ENCODE measurements around the gene DOK4.
"Not testable (repeated sequence)": the region's sequence is repeated elsewhere in the genome, so short reads cannot be mapped to it uniquely, and the experiment has no call there.

DOK4 gene

DNA sequence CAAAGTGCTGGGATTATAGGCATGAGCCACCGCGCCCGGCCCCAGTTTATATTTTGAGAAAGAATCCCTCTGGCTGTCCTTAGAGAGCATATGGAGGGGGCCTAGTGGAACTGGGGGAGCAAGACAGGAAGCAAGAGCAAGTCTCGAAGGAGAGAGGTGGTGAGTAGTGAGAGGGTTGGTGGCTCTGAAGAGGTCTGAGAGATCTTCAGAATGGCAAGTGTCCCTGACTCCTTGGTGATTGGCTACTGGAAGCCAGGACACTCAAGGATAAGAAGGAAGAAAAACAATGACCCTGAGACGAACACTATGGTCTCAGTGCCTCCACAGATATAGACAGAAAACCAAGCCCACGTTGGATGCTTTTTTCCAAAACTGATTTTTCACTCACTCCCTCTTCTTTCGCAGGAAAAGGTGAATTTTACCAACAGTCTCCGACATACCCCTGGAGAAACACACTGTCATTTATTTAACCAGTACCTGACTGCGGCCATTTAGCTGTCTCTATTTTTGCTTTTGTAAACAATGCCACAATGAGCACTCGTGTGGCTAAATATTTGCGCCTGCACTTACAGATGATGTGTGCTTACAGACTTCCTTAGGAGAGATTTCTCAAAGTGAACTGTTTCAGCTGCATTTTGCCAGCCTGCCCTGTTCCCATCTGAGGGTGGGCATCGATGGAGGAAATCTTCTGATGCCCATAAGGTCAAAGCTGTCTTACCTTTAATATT lies 15.9 kb upstream of the DOK4 start:
- no peaks in the 10 kb centered on the region for H3K36me3 ChIP-seq (ENCODE audit: control insufficient read depth, insufficient read depth, low read length)
- H3K4me1 ChIP-seq (ENCODE audit: control insufficient read depth, insufficient read depth, low read length, poor library complexity, severe bottlenecking): no peaks in the 10 kb centered on the region
- H3K27ac ChIP-seq (ENCODE audit: insufficient read depth, low read length, poor library complexity, severe bottlenecking): no peak overlapping the region
- no peaks in the 10 kb centered on the region for H3K27me3 ChIP-seq (replicated peaks; ENCODE audit: control insufficient read depth, insufficient read depth, low read length, poor library complexity, severe bottlenecking)
- H3K9me3 ChIP-seq (ENCODE audit: control insufficient read depth, low read length): no peaks in the 10 kb centered on the region
- no peak for DNase-seq
- no peak overlapping the region for H3K4me3 ChIP-seq (ENCODE audit: insufficient read depth, low read depth, low read length, poor library complexity, severe bottlenecking)

DNA sequence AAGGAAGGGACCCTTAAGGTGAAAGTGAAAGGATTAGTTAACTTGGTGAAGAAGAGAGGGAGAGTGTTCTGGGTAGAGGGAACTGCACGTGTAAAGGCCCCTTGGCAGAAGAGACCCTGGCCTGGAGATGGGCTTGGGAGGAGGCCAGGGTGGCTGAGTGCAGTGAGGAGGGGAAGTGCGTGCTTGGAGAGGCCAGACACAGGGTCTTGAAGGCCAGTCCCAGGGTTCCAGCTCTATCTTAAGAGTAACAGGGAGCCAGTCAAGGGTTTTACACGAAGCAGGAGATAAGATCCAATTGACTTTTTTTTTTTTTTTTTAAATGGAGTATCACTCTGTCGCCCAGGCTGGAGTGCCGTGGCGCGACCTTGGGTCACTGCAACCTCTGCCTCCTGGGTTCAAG lies 15.2 kb upstream of the DOK4 start:
- H3K9me3 ChIP-seq (ENCODE audit: control insufficient read depth, low read length): no peaks in the 10 kb centered on the region
- H3K4me1 ChIP-seq (ENCODE audit: control insufficient read depth, insufficient read depth, low read length, poor library complexity, severe bottlenecking): no peaks in the 10 kb centered on the region
- no peaks in the 10 kb centered on the region for H3K27me3 ChIP-seq (replicated peaks; ENCODE audit: control insufficient read depth, insufficient read depth, low read length, poor library complexity, severe bottlenecking)
- H3K4me3 ChIP-seq (ENCODE audit: insufficient read depth, low read depth, low read length, poor library complexity, severe bottlenecking): no peak overlapping the region
- H3K36me3 ChIP-seq (ENCODE audit: control insufficient read depth, insufficient read depth, low read length): no peaks in the 10 kb centered on the region
- no peak for DNase-seq
- no peak overlapping the region for H3K27ac ChIP-seq (ENCODE audit: insufficient read depth, low read length, poor library complexity, severe bottlenecking)

DNA sequence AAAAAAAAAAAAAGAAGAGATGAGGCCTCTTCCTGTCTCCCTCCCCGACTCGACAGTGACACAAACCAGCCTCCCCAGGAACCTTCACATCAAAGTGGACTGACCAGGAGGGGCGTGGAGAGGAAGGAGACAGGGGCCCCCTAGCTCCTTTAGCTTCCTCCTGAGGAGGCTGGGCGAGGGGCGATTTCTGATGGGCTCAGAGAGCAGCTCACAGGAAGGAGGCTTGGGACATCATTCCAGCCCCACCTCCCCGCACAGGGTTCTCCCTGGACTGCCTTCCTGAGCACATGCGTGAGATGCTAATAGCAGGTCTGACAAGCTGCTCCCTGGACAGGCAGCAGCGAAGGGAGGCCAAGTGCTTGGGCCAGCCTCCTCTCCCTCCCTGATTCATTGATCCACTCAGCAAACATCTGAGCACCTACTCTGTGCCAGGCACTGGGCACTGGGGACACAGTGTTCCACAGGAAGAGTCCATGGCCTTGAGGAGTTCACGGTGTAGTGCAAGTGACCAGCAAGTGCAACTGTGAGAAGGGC lies 14.4 kb upstream of the DOK4 start:
- Histone ChIP-seq H3K36me3 (ENCODE audit: control insufficient read depth, insufficient read depth, low read length) (no peaks in the 10 kb centered on the region), H3K27me3 (replicated peaks; ENCODE audit: control insufficient read depth, insufficient read depth, low read length, poor library complexity, severe bottlenecking) (no peaks in the 10 kb centered on the region), H3K27ac (ENCODE audit: insufficient read depth, low read length, poor library complexity, severe bottlenecking) (no peak overlapping the region), H3K9me3 (ENCODE audit: control insufficient read depth, low read length) (no peaks in the 10 kb centered on the region), H3K4me1 (ENCODE audit: control insufficient read depth, insufficient read depth, low read length, poor library complexity, severe bottlenecking) (no peaks in the 10 kb centered on the region), H3K4me3 (ENCODE audit: insufficient read depth, low read depth, low read length, poor library complexity, severe bottlenecking) (no peak overlapping the region)
- DNase-seq: no peak

DNA sequence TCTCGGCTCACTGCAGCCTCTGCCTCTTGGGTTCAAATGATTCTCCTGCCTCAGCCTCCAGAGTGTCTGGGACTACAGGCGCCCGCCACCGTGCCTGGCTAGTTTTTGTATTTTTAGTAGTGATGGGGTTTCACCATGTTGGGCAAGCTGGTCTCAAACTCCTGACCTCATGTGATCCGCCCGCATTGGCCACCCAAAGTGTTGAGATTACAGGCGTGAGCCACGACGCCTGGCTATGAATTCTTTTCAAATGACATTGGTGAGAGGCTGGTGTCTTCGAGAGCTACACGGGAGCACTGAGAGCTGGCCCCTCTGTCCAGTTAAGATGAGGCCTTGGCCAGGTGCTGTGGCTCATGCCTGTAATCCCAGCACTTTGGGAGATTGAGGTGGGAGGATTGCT lies 13.6 kb upstream of the DOK4 start:
- not testable (repeated sequence) for H3K4me3 ChIP-seq (ENCODE audit: insufficient read depth, low read depth, low read length, poor library complexity, severe bottlenecking); H3K4me1 ChIP-seq (ENCODE audit: control insufficient read depth, insufficient read depth, low read length, poor library complexity, severe bottlenecking); DNase-seq; H3K9me3 ChIP-seq (ENCODE audit: control insufficient read depth, low read length); H3K27me3 ChIP-seq (replicated peaks; ENCODE audit: control insufficient read depth, insufficient read depth, low read length, poor library complexity, severe bottlenecking); H3K27ac ChIP-seq (ENCODE audit: insufficient read depth, low read length, poor library complexity, severe bottlenecking); H3K36me3 ChIP-seq (ENCODE audit: control insufficient read depth, insufficient read depth, low read length)

DNA sequence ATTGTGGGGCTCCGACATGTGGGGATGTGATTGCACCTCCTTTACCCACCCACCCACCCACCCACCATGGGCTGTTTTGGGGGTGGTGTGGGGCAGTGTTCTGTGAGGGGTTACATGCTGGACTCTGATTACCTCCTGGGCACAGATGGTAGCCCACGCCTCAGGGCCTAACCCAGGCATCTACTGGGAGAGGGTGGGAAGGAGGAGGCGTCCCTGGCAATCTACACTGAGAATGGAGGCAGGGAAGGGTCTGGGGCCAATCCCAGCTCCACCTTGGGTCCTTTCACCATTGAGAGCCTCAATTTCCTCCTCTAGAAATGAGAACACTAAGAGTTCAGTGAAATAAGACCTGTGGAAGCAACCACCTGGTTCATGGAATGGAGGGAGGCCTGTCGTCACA lies 11.7 kb upstream of the DOK4 start:
- Histone ChIP-seq H3K27ac (ENCODE audit: insufficient read depth, low read length, poor library complexity, severe bottlenecking) (no peak overlapping the region), H3K4me3 (ENCODE audit: insufficient read depth, low read depth, low read length, poor library complexity, severe bottlenecking) (no peak overlapping the region), H3K36me3 (ENCODE audit: control insufficient read depth, insufficient read depth, low read length) (no peaks in the 10 kb centered on the region), H3K9me3 (ENCODE audit: control insufficient read depth, low read length) (no peaks in the 10 kb centered on the region), H3K4me1 (ENCODE audit: control insufficient read depth, insufficient read depth, low read length, poor library complexity, severe bottlenecking) (no peaks in the 10 kb centered on the region), H3K27me3 (replicated peaks; ENCODE audit: control insufficient read depth, insufficient read depth, low read length, poor library complexity, severe bottlenecking) (no peaks in the 10 kb centered on the region)
- no peak for DNase-seq

DNA sequence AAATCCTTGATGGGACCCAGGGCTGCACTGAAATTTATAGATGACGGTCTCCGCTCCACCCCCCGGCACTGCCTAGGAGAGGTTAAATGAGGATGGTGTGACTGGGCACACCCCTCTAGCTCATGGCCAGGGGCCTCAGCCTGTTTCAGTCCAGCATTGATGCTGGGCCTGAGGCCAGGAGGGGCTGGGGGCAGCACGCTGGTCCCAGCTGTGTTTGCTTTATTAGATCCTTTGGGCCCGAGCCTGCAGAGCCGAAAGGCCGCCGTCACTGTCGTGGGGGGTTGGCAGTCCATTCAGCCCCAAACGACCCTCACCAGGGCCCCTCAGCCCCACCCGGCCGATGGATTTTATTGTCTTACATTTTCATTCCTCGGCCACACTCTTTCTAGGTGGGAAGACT lies 10.8 kb upstream of the DOK4 start:
- no peak overlapping the region for H3K27ac ChIP-seq (ENCODE audit: insufficient read depth, low read length, poor library complexity, severe bottlenecking)
- H3K27me3 ChIP-seq (replicated peaks; ENCODE audit: control insufficient read depth, insufficient read depth, low read length, poor library complexity, severe bottlenecking): no peaks in the 10 kb centered on the region
- H3K9me3 ChIP-seq (ENCODE audit: control insufficient read depth, low read length): no peaks in the 10 kb centered on the region
- no peaks in the 10 kb centered on the region for H3K4me1 ChIP-seq (ENCODE audit: control insufficient read depth, insufficient read depth, low read length, poor library complexity, severe bottlenecking)
- DNase-seq: no peak
- H3K4me3 ChIP-seq (ENCODE audit: insufficient read depth, low read depth, low read length, poor library complexity, severe bottlenecking): no peak overlapping the region
- H3K36me3 ChIP-seq (ENCODE audit: control insufficient read depth, insufficient read depth, low read length): no peaks in the 10 kb centered on the region

DNA sequence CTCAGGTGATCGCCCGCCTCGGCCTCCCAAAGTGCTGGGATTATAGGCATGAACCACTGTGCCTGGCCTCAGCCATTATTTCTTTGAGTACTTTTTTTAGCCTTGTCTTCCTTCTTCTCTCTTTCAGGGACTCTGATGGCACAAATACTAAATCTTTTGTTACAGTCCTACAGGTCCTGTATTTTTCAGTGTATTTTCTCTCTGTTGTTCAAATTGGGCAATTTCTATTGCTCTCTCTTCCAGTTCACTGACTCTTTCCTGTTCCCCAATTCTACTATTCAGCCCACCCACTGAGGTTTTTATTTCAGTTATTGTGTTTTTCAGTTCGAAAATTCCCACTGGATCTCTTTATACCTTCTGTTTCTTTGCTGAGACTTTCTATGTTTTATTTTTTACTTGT lies 7.5 kb upstream of the DOK4 start:
- no peak overlapping the region for H3K4me3 ChIP-seq (ENCODE audit: insufficient read depth, low read depth, low read length, poor library complexity, severe bottlenecking)
- DNase-seq: no peak
- H3K9me3 ChIP-seq (ENCODE audit: control insufficient read depth, low read length): no peaks in the 10 kb centered on the region
- H3K27me3 ChIP-seq (replicated peaks; ENCODE audit: control insufficient read depth, insufficient read depth, low read length, poor library complexity, severe bottlenecking): no peaks in the 10 kb centered on the region
- H3K36me3 ChIP-seq (ENCODE audit: control insufficient read depth, insufficient read depth, low read length): no peaks in the 10 kb centered on the region
- H3K27ac ChIP-seq (ENCODE audit: insufficient read depth, low read length, poor library complexity, severe bottlenecking): no peak overlapping the region
- no peaks in the 10 kb centered on the region for H3K4me1 ChIP-seq (ENCODE audit: control insufficient read depth, insufficient read depth, low read length, poor library complexity, severe bottlenecking)

DNA sequence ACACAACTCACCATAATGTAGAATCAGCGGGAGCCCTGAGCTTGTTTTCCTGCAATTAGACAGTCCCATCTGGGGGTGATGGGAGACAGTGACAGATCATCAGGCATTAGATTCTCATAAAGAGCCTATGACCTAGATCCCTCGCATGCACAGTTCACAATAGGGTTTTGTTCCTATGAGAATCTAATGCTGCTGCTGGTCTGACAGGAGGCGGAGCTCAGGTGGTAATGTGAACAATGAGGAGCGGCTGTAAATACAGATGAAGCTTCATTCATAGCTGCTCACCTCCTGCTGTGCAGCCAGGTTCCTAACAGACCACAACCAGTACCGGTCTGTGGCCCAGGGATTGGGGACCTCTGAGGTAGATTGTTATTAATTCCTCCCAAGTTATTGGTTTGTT lies 2.9 kb upstream of the DOK4 start:
- no peak for DNase-seq
- no peak overlapping the region for H3K27ac ChIP-seq (ENCODE audit: insufficient read depth, low read length, poor library complexity, severe bottlenecking)
- H3K4me3 ChIP-seq (ENCODE audit: insufficient read depth, low read depth, low read length, poor library complexity, severe bottlenecking): no peak overlapping the region
- no peaks in the 10 kb centered on the region for H3K27me3 ChIP-seq (replicated peaks; ENCODE audit: control insufficient read depth, insufficient read depth, low read length, poor library complexity, severe bottlenecking)
- no peaks in the 10 kb centered on the region for H3K36me3 ChIP-seq (ENCODE audit: control insufficient read depth, insufficient read depth, low read length)
- peaks cover 8% of the 10 kb centered on the region for H3K4me1 ChIP-seq (ENCODE audit: control insufficient read depth, insufficient read depth, low read length, poor library complexity, severe bottlenecking)
- no peaks in the 10 kb centered on the region for H3K9me3 ChIP-seq (ENCODE audit: control insufficient read depth, low read length)

DNA sequence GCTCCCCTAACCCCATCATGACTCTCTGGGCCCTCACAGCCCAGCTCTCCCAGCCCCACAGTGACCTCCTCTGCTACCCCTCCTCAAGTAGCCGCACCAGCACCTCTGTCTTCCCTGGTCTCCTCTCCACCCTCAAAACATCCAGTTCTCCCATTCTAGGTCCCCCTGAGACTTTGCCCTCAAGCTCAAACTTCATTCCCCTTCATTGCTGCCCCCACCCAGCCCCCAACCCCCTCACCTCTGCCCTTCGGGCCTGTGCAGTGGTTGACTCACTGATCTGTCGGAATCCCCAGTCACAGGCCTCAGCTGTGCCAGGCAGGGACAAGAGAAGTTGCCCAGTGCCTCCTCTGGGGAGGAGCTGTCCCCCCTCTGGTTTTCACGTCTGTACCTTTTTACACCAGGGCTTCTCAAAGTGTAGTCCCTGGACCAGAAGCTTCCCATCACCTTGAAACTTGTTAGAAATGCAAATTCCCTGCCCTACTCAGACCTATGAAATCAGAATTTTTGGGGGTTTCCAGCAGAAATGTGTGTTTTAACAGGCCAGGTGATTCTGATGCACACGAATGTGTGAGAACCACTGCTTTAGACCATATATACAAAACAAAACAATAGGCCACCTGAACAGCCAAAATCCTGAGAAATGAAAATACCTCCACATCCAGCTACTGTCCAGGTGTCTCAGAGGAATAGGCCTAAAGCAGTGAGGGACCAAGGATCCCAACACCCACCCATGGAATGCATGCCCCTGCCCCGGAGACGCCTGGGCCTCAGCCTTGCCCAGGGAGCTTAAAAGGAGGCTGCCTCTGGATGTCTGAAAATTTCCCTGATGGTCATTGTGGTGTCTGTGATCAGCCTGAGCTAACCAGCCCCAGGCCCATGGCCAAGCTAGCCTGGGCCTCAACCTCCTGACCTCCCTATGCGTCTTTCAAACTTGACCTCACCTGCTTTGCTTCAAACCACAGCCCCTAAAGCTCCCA lies 853 bp upstream of the DOK4 start:
- no peaks in the 10 kb centered on the region for H3K9me3 ChIP-seq (ENCODE audit: control insufficient read depth, low read length)
- no peaks in the 10 kb centered on the region for H3K36me3 ChIP-seq (ENCODE audit: control insufficient read depth, insufficient read depth, low read length)
- H3K27me3 ChIP-seq (replicated peaks; ENCODE audit: control insufficient read depth, insufficient read depth, low read length, poor library complexity, severe bottlenecking): no peaks in the 10 kb centered on the region
- no peak overlapping the region for H3K27ac ChIP-seq (ENCODE audit: insufficient read depth, low read length, poor library complexity, severe bottlenecking)
- H3K4me3 ChIP-seq (ENCODE audit: insufficient read depth, low read depth, low read length, poor library complexity, severe bottlenecking): peak overlapping the region; percentile 58
- peaks cover 8% of the 10 kb centered on the region for H3K4me1 ChIP-seq (ENCODE audit: control insufficient read depth, insufficient read depth, low read length, poor library complexity, severe bottlenecking)
- no peak for DNase-seq

Measured in effector memory CD4-positive, alpha-beta T cell (primary cell).